Mesothelial cell of epicardium (in vitro differentiated cells): ENCODE data around the gene GRID1. TPM values are rescaled to one million over a fixed set of nuclear protein-coding genes. Genes with fewer than 3 reads are reported as not detected.

Experiments
- DNase-seq, 2 experiments: peaks; one replicate each; pipeline ENCODE4 v3.0.0; 2021; ENCODE audit warnings: low spot score in 2 of 2; ENCODE audit not compliant: unreplicated experiment in 2 of 2
- H3K27ac Mint-ChIP-seq: 2 replicates; pipeline ENCODE4 v1.8.0; 2021; ENCODE audit warnings: mixed read lengths
- H3K27me3 Mint-ChIP-seq: 2 replicates; pipeline ENCODE4 v1.8.0; 2021; ENCODE audit warnings: low read depth, mixed read lengths
- H3K36me3 Mint-ChIP-seq: 2 replicates; pipeline ENCODE4 v1.8.0; 2021; ENCODE audit warnings: mixed read lengths
- H3K4me1 Mint-ChIP-seq: 2 replicates; pipeline ENCODE4 v1.8.0; 2021; ENCODE audit warnings: mixed read lengths
- H3K4me3 Mint-ChIP-seq: 2 replicates; pipeline ENCODE4 v1.8.0; 2021; ENCODE audit warnings: mild to moderate bottlenecking, moderate library complexity, mixed read lengths
- H3K9me3 Mint-ChIP-seq: 2 replicates; pipeline ENCODE4 v1.8.0; 2021; ENCODE audit warnings: mixed read lengths
- CTCF ChIP-seq: fragments of 200-600 bp; sonication (generic); IDR thresholded peaks from one replicate; pipeline ENCODE4 v1.5.0; 2021; ENCODE audit warnings: antibody characterized with exemption; ENCODE audit not compliant: unreplicated experiment
- total RNA-seq: library from RNA; stranded (reverse); gene quantifications from 3 replicates; pipeline ENCODE4 v1.2.1, GENCODE V29; 2021

GRID1 gene
- total RNA-seq, 1 donor from 2014 or later: 0.22 TPM

- H3K27me3 Mint-ChIP-seq: peaks cover 9% of the 10 kb centered on the region
- no peak for TF ChIP-seq CTCF
- no peaks in the 10 kb centered on the region for H3K9me3 Mint-ChIP-seq
- H3K36me3 Mint-ChIP-seq: no peaks in the 10 kb centered on the region
- DNase-seq: no peak
- no peak overlapping the region for H3K27ac Mint-ChIP-seq
- peaks cover 6% of the 10 kb centered on the region for H3K4me1 Mint-ChIP-seq
- H3K4me3 Mint-ChIP-seq: no peak overlapping the region
Observed at GRCh38 chr10:85862771-85863170, 503.8 kb downstream of the GRID1 start.

GRCh38 chr10:85861513-85862197 is 504.9 kb downstream of the GRID1 start:
- H3K9me3 Mint-ChIP-seq: peaks cover 4% of the 10 kb centered on the region
- no peaks in the 10 kb centered on the region for H3K36me3 Mint-ChIP-seq
- H3K4me3 Mint-ChIP-seq: no peak overlapping the region
- no peak for TF ChIP-seq CTCF
- no peak for DNase-seq
- peaks cover 9% of the 10 kb centered on the region for H3K27me3 Mint-ChIP-seq
- peaks cover 6% of the 10 kb centered on the region for H3K4me1 Mint-ChIP-seq
- no peak overlapping the region for H3K27ac Mint-ChIP-seq

- peaks cover 6% of the 10 kb centered on the region for H3K4me1 Mint-ChIP-seq
- no peaks in the 10 kb centered on the region for H3K36me3 Mint-ChIP-seq
- H3K27me3 Mint-ChIP-seq: peaks cover 10% of the 10 kb centered on the region
- H3K27ac Mint-ChIP-seq: no peak overlapping the region
- H3K4me3 Mint-ChIP-seq: no peak overlapping the region
- H3K9me3 Mint-ChIP-seq: peaks cover 5% of the 10 kb centered on the region
- no peak for DNase-seq
- TF ChIP-seq CTCF: no peak
Observed at GRCh38 chr10:85859859-85860258, 506.7 kb downstream of the GRID1 start.

- no peak overlapping the region for H3K4me3 Mint-ChIP-seq
- peaks cover 7% of the 10 kb centered on the region for H3K27me3 Mint-ChIP-seq
- H3K4me1 Mint-ChIP-seq: peaks cover 6% of the 10 kb centered on the region
- no peak overlapping the region for H3K27ac Mint-ChIP-seq
- no peak for TF ChIP-seq CTCF
- H3K9me3 Mint-ChIP-seq: peaks cover 5% of the 10 kb centered on the region
- H3K36me3 Mint-ChIP-seq: no peaks in the 10 kb centered on the region
- DNase-seq: no peak
Observed at GRCh38 chr10:85858776-85859515, 507.6 kb downstream of the GRID1 start.

GRCh38 chr10:85857791-85858190 is 508.8 kb downstream of the GRID1 start:
- no peak for TF ChIP-seq CTCF
- peaks cover 5% of the 10 kb centered on the region for H3K9me3 Mint-ChIP-seq
- DNase-seq: no peak
- H3K27me3 Mint-ChIP-seq: peaks cover 2% of the 10 kb centered on the region
- no peaks in the 10 kb centered on the region for H3K36me3 Mint-ChIP-seq
- H3K27ac Mint-ChIP-seq: no peak overlapping the region
- no peak overlapping the region for H3K4me3 Mint-ChIP-seq
- peaks cover 5% of the 10 kb centered on the region for H3K4me1 Mint-ChIP-seq
